GM21786 (cell line): ENCODE measurements around the gene NMRAL1.

ENCODE experiments used
- ATAC-seq: cut with Tn5 transposase; IDR thresholded peaks from one replicate; pipeline ENCODE4 v1.9.1; 2021; ENCODE audit not compliant: unreplicated experiment

The NMRAL1 gene

GRCh38 chr16:4505356-4506147, 31.1 kb upstream of the NMRAL1 start:
- ATAC-seq: peak; percentile 73

- no peak for ATAC-seq
Observed at GRCh38 chr16:4501071-4501478, 26.6 kb upstream of the NMRAL1 start.

- ATAC-seq: no peak
Observed at GRCh38 chr16:4500272-4500671, 25.8 kb upstream of the NMRAL1 start.

GRCh38 chr16:4499196-4499555, 24.8 kb upstream of the NMRAL1 start:
- no peak for ATAC-seq

GRCh38 chr16:4498546-4499195, 24.2 kb upstream of the NMRAL1 start:
- no peak for ATAC-seq

- no peak for ATAC-seq
Observed at GRCh38 chr16:4496305-4496704, 21.9 kb upstream of the NMRAL1 start.

GRCh38 chr16:4495766-4496165, 21.3 kb upstream of the NMRAL1 start:
- no peak for ATAC-seq

- no peak for ATAC-seq
Observed at GRCh38 chr16:4494746-4495490, 20.5 kb upstream of the NMRAL1 start.

GRCh38 chr16:4491898-4492297, 17.5 kb upstream of the NMRAL1 start:
- ATAC-seq: no peak

GRCh38 chr16:4489030-4489429, 14.6 kb upstream of the NMRAL1 start:
- ATAC-seq: no peak

- no peak for ATAC-seq
Observed at GRCh38 chr16:4488499-4488967, 14.1 kb upstream of the NMRAL1 start.

- ATAC-seq: no peak
Observed at GRCh38 chr16:4487955-4488498, 13.6 kb upstream of the NMRAL1 start.

GRCh38 chr16:4486126-4486893, 11.9 kb upstream of the NMRAL1 start:
- no peak for ATAC-seq

GRCh38 chr16:4481963-4482362, 7.5 kb upstream of the NMRAL1 start:
- ATAC-seq: no peak

- no peak for ATAC-seq
Observed at GRCh38 chr16:4481526-4481925, 7.1 kb upstream of the NMRAL1 start.

GRCh38 chr16:4477966-4478365, 3.5 kb upstream of the NMRAL1 start:
- ATAC-seq: no peak

- ATAC-seq: peak; percentile 87
Observed at GRCh38 chr16:4475880-4476788, 1.7 kb upstream of the NMRAL1 start, which contains the start of gene HMOX2. HMOX2 (plus strand) TSS chr16:4476398; CDS start chr16:4505525, 29,127 bp downstream.

- ATAC-seq: no peak
Observed at GRCh38 chr16:4472880-4473279, 1.5 kb downstream of the NMRAL1 start.

- ATAC-seq: no peak
Observed at GRCh38 chr16:4471869-4472268, 2.6 kb downstream of the NMRAL1 start.

- no peak for ATAC-seq
Observed at GRCh38 chr16:4468972-4469371, 5.5 kb downstream of the NMRAL1 start.
